HepG2 (cell line): ENCODE measurements around the gene DCC.

Experiments used
- ARNT ChIP-seq: fragments of 450-650 bp; IDR thresholded peaks from 2 replicates; pipeline ENCODE4 v1.6.1; 2017
- CBFB ChIP-seq: sonication (generic); formaldehyde crosslinking; IDR thresholded peaks from 2 replicates; pipeline ENCODE4 v1.4.0; 2020; ENCODE audit warnings: missing genetic modification reagents
- HCFC1 ChIP-seq: fragments of 150-350 bp; IDR thresholded peaks from 2 replicates; pipeline ENCODE4 v1.6.1; 2014; ENCODE audit warnings: low read depth, low read length
- POLR2A ChIP-seq, 2 experiments: IDR thresholded peaks; 2 replicates each; pipeline ENCODE4 v1.6.1; 2011; ENCODE audit warnings: low read depth in 2 of 2, low read length in 2 of 2, mild to moderate bottlenecking in 1 of 2, moderate library complexity in 1 of 2; ENCODE audit not compliant: insufficient read depth in 1 of 2
- ZGPAT ChIP-seq: IDR thresholded peaks from 2 replicates; pipeline ENCODE4 v1.6.1; 2016; ENCODE audit warnings: mild to moderate bottlenecking
- ZNF382 ChIP-seq: sonication (generic); formaldehyde crosslinking; IDR thresholded peaks from 2 replicates; pipeline ENCODE4 v1.5.0; 2020; ENCODE audit warnings: missing genetic modification reagents, mild to moderate bottlenecking, borderline replicate concordance
- TF ChIP-seq, protein P1 (sequence below): sonication (generic); formaldehyde crosslinking; IDR thresholded peaks from 2 replicates; pipeline ENCODE4 v1.8.1; 2023; ENCODE audit warnings: mild to moderate bottlenecking, missing genetic modification reagents
- TF ChIP-seq, protein P2 (sequence below): sonication (generic); formaldehyde crosslinking; IDR thresholded peaks from 2 replicates; pipeline ENCODE4 v1.4.0; 2020; ENCODE audit warnings: missing genetic modification reagents, mild to moderate bottlenecking, borderline replicate concordance

GRCh38 chr18:52451851-52452250 lies 111.9 kb downstream of the DCC start:
- TF ChIP-seq CBFB (no peak), ZNF382 (CRISPR knock-in tag) (no peak), POLR2A (IDR thresholded peaks at IDR 0.05; ENCODE audit: insufficient read depth in 1 of 2, low read depth in 2 of 2, low read length in 2 of 2) (no peak), HCFC1 (no peak), ARNT (no peak), ZGPAT (CRISPR knock-in tag) (no peak)
- TF ChIP-seq, protein P1, sequence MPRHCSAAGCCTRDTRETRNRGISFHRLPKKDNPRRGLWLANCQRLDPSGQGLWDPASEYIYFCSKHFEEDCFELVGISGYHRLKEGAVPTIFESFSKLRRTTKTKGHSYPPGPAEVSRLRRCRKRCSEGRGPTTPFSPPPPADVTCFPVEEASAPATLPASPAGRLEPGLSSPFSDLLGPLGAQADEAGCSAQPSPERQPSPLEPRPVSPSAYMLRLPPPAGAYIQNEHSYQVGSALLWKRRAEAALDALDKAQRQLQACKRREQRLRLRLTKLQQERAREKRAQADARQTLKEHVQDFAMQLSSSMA (CRISPR knock-in tag), result no peak
- TF ChIP-seq, protein P2, sequence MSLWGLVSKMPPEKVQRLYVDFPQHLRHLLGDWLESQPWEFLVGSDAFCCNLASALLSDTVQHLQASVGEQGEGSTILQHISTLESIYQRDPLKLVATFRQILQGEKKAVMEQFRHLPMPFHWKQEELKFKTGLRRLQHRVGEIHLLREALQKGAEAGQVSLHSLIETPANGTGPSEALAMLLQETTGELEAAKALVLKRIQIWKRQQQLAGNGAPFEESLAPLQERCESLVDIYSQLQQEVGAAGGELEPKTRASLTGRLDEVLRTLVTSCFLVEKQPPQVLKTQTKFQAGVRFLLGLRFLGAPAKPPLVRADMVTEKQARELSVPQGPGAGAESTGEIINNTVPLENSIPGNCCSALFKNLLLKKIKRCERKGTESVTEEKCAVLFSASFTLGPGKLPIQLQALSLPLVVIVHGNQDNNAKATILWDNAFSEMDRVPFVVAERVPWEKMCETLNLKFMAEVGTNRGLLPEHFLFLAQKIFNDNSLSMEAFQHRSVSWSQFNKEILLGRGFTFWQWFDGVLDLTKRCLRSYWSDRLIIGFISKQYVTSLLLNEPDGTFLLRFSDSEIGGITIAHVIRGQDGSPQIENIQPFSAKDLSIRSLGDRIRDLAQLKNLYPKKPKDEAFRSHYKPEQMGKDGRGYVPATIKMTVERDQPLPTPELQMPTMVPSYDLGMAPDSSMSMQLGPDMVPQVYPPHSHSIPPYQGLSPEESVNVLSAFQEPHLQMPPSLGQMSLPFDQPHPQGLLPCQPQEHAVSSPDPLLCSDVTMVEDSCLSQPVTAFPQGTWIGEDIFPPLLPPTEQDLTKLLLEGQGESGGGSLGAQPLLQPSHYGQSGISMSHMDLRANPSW (CRISPR knock-in tag), result no peak
